H1 (cell line): ENCODE data around the gene ITPK1. TPM values are rescaled to one million over a fixed set of nuclear protein-coding genes. Genes with fewer than 3 reads are reported as not detected.

Source experiments
- CTCF ChIA-PET: fragments of 300-600 bp; sonication (Branson Sonifier 250); formaldehyde crosslinking; loops from one replicate; lab custom pipeline; 2021; ENCODE audit not compliant: partially characterized antibody; lab: Charles Lee
- POLR2A ChIA-PET: fragments of 300-600 bp; sonication (Branson Sonifier 250); formaldehyde crosslinking; loops from one replicate; lab custom pipeline; 2021; ENCODE audit warnings: inconsistent platforms; ENCODE audit not compliant: partially characterized antibody; lab: Charles Lee
- DNase-seq, 2 experiments: peaks; one replicate each; pipeline versions ENCODE4 v3.0.0 to v3.0.0-alpha.2; 2010 to 2022; ENCODE audit warnings: low spot score in 2 of 2, low read depth in 1 of 2, mixed read lengths in 1 of 2
- FAIRE-seq: peaks from 2 replicates; lab custom pipeline; 2011; peaks lifted over from hg19 to GRCh38; lab: Jason Lieb, UNC
- H2AFZ ChIP-seq: 2 replicates; pipeline ENCODE4 v1.8.1; 2012; ENCODE audit warnings: low read length, inconsistent platforms
- H2AK5ac ChIP-seq: 2 replicates; pipeline ENCODE4 v1.6.1; 2013; ENCODE audit warnings: low read depth, low read length
- H2BK120ac ChIP-seq: replicated peaks from 2 replicates; pipeline ENCODE3; 2013; ENCODE audit warnings: low read depth, low read length, inconsistent platforms
- H2BK12ac ChIP-seq: 2 replicates; pipeline ENCODE4 v1.6.1; 2013; ENCODE audit warnings: low read depth, low read length
- H2BK15ac ChIP-seq: 2 replicates; pipeline ENCODE4 v1.6.1; 2013; ENCODE audit warnings: low read length
- H2BK20ac ChIP-seq: 2 replicates; pipeline ENCODE4 v1.6.1; 2013; ENCODE audit warnings: low read length
- H2BK5ac ChIP-seq: 2 replicates; pipeline ENCODE4 v1.6.1; 2013; ENCODE audit warnings: low read depth, low read length
- H3K14ac ChIP-seq: 2 replicates; pipeline ENCODE4 v1.6.1; 2013; ENCODE audit warnings: inconsistent platforms; ENCODE audit not compliant: insufficient read length
- H3K18ac ChIP-seq: 2 replicates; pipeline ENCODE4 v1.6.1; 2013; ENCODE audit warnings: low read length; ENCODE audit errors: extremely low read depth
- H3K23ac ChIP-seq: 2 replicates; pipeline ENCODE4 v1.6.1; 2013; ENCODE audit warnings: inconsistent platforms; ENCODE audit not compliant: insufficient read length
- H3K23me2 ChIP-seq: 2 replicates; pipeline ENCODE4 v1.6.1; 2013; ENCODE audit warnings: low read depth, low read length
- H3K27ac ChIP-seq: 2 replicates; pipeline ENCODE4 v1.6.1; 2011; ENCODE audit warnings: low read depth, low read length, inconsistent platforms
- H3K27me3 ChIP-seq, 4 experiments: replicated peaks in 1 of 4; 1 replicate in 1 of 4; 2 replicates in 3 of 4; pipeline versions ENCODE4 v1.6.1 to v1.8.1; 2011 to 2013; ENCODE audit warnings: low read length in 3 of 4, mild to moderate bottlenecking in 3 of 4, inconsistent platforms in 2 of 4, mixed read lengths in 2 of 4, moderate library complexity in 1 of 4; ENCODE audit not compliant: control insufficient read depth in 3 of 4, insufficient read depth in 3 of 4; ENCODE audit errors: extremely low read depth in 1 of 4
- H3K36me3 ChIP-seq, 4 experiments: 2 replicates each; pipeline versions ENCODE4 v1.6.1 to v1.8.1; 2011 to 2013; ENCODE audit warnings: mild to moderate bottlenecking in 4 of 4, low read length in 3 of 4, moderate library complexity in 2 of 4, control low read depth in 1 of 4, inconsistent platforms in 1 of 4; ENCODE audit not compliant: insufficient read depth in 4 of 4, control insufficient read depth in 2 of 4
- H3K4ac ChIP-seq: replicated peaks from 2 replicates; pipeline ENCODE3; 2013; ENCODE audit warnings: low read length, low read depth, mixed read lengths, inconsistent platforms; ENCODE audit not compliant: insufficient read length
- H3K4me1 ChIP-seq, 4 experiments: replicated peaks in 1 of 4; 1 replicate in 1 of 4; 2 replicates in 3 of 4; pipeline versions ENCODE4 v1.6.1 to v1.8.1; 2011 to 2013; ENCODE audit warnings: low read length in 3 of 4, inconsistent platforms in 2 of 4, mixed read lengths in 1 of 4; ENCODE audit not compliant: insufficient read depth in 4 of 4, control insufficient read depth in 3 of 4
- H3K4me2 ChIP-seq, 2 experiments: 2 replicates each; pipeline versions ENCODE4 v1.6.1 to v1.8.1; 2011 to 2013; ENCODE audit warnings: low read depth in 2 of 2, low read length in 2 of 2, control low read depth in 1 of 2, inconsistent platforms in 1 of 2, mild to moderate bottlenecking in 1 of 2; ENCODE audit not compliant: insufficient read depth in 1 of 2
- H3K4me3 ChIP-seq, 4 experiments: fragments of 200-600, 300-600 bp in 1 of 4; sonication (generic), shearing (Covaris generic), sonication (Bioruptor Twin) in 1 of 4; 2 replicates each; pipeline versions ENCODE4 v1.5.1 to v1.8.1; 2011 to 2016; ENCODE audit warnings: low read length in 4 of 4, low read depth in 3 of 4, control low read depth in 2 of 4, inconsistent platforms in 2 of 4, mild to moderate bottlenecking in 2 of 4, mixed read lengths in 1 of 4, moderate library complexity in 1 of 4; ENCODE audit not compliant: insufficient read depth in 2 of 4; ENCODE audit errors: extremely low read depth in 1 of 4
- H3K56ac ChIP-seq: replicated peaks from 2 replicates; pipeline ENCODE3; 2013; ENCODE audit warnings: low read depth, mild to moderate bottlenecking, mixed read lengths, low read length, inconsistent platforms; ENCODE audit not compliant: insufficient read length
- H3K79me1 ChIP-seq: 2 replicates; pipeline ENCODE4 v1.6.1; 2013; ENCODE audit warnings: low read depth, low read length, control low read depth
- H3K79me2 ChIP-seq, 2 experiments: 2 replicates each; pipeline versions ENCODE4 v1.6.1 to v1.8.1; 2012 to 2013; ENCODE audit warnings: low read length in 2 of 2, mild to moderate bottlenecking in 2 of 2, inconsistent platforms in 1 of 2; ENCODE audit not compliant: insufficient read depth in 2 of 2, control insufficient read depth in 1 of 2
- H3K9ac ChIP-seq, 4 experiments: replicated peaks in 1 of 4; 1 replicate in 1 of 4; 2 replicates in 3 of 4; pipeline versions ENCODE4 v1.6.1 to v1.8.1; 2011 to 2013; ENCODE audit warnings: low read depth in 3 of 4, low read length in 3 of 4, control low read depth in 2 of 4, mild to moderate bottlenecking in 2 of 4, moderate library complexity in 2 of 4, inconsistent platforms in 1 of 4; ENCODE audit errors: extremely low read depth in 1 of 4
- H3K9me3 ChIP-seq, 2 experiments: 2 replicates each; pipeline versions ENCODE4 v1.6.1 to v1.8.1; 2012 to 2013; ENCODE audit warnings: mild to moderate bottlenecking in 2 of 2, moderate library complexity in 2 of 2, control low read depth in 1 of 2, inconsistent platforms in 1 of 2, low read depth in 1 of 2, low read length in 1 of 2, mixed read lengths in 1 of 2; ENCODE audit not compliant: insufficient read depth in 2 of 2
- H4K20me1 ChIP-seq, 2 experiments: replicated peaks in 1 of 2; 2 replicates each; pipeline versions ENCODE3 to v1.8.1; 2011 to 2013; ENCODE audit warnings: inconsistent platforms in 2 of 2, low read length in 2 of 2, mild to moderate bottlenecking in 1 of 2; ENCODE audit not compliant: insufficient read depth in 2 of 2, control insufficient read depth in 1 of 2
- H4K5ac ChIP-seq: 2 replicates; pipeline ENCODE4 v1.6.1; 2013; ENCODE audit warnings: low read length, low read depth, mixed read lengths, inconsistent platforms; ENCODE audit not compliant: insufficient read length
- H4K8ac ChIP-seq: 2 replicates; pipeline ENCODE4 v1.8.0; 2013; ENCODE audit warnings: mild to moderate bottlenecking, moderate library complexity, low read length, inconsistent platforms; ENCODE audit not compliant: insufficient read depth; ENCODE audit errors: extremely low read depth
- H4K91ac ChIP-seq: replicated peaks from 2 replicates; pipeline ENCODE3; 2013; ENCODE audit warnings: low read length, mixed read lengths, inconsistent platforms; ENCODE audit not compliant: insufficient read length
- EGR1 ChIP-seq: IDR thresholded peaks from 2 replicates; pipeline ENCODE4 v1.6.1; 2011; ENCODE audit warnings: low read depth, low read length, borderline replicate concordance
- EP300 ChIP-seq, 2 experiments: IDR thresholded peaks; 1 replicate in 1 of 2; 2 replicates in 1 of 2; pipeline ENCODE4 v1.6.1; 2011 to 2012; ENCODE audit warnings: low read depth in 2 of 2, low read length in 2 of 2, mild to moderate bottlenecking in 2 of 2, borderline replicate concordance in 1 of 2, inconsistent platforms in 1 of 2, moderate library complexity in 1 of 2
- EZH2 ChIP-seq: fragments of 200-600 bp; sonication (generic); IDR thresholded peaks from 2 replicates; pipeline ENCODE4 v1.7.1; 2012; ENCODE audit warnings: low read depth, mild to moderate bottlenecking, moderate library complexity, low read length, inconsistent platforms; ENCODE audit not compliant: severe bottlenecking
- GABPA ChIP-seq: IDR thresholded peaks from 2 replicates; pipeline ENCODE4 v1.6.1; 2011; ENCODE audit warnings: mild to moderate bottlenecking, low read length, moderate library complexity, borderline replicate concordance; ENCODE audit not compliant: insufficient read depth
- GTF2F1 ChIP-seq: IDR thresholded peaks from 2 replicates; pipeline ENCODE4 v1.6.1; 2012; ENCODE audit warnings: low read depth, low read length, improper control_type of control experiment, borderline replicate concordance
- HDAC2 ChIP-seq, 2 experiments: fragments of 300-600 bp in 1 of 2; sonication (generic) in 1 of 2; IDR thresholded peaks; 2 replicates each; pipeline ENCODE4 v1.6.1; 2011 to 2012; ENCODE audit warnings: low read depth in 2 of 2, low read length in 2 of 2, mild to moderate bottlenecking in 2 of 2, moderate library complexity in 2 of 2, borderline replicate concordance in 1 of 2, inconsistent platforms in 1 of 2
- HDAC6 ChIP-seq: IDR thresholded peaks from one replicate; pipeline ENCODE4 v1.7.1; 2012; ENCODE audit warnings: low read depth, mild to moderate bottlenecking, inconsistent platforms, low read length, moderate library complexity
- RXRA ChIP-seq: IDR thresholded peaks from 2 replicates; pipeline ENCODE4 v1.6.1; 2011; ENCODE audit warnings: low read depth, mild to moderate bottlenecking, low read length, moderate library complexity; ENCODE audit not compliant: insufficient read depth
- SAP30 ChIP-seq: fragments of 300-600 bp; sonication (generic); IDR thresholded peaks from 2 replicates; pipeline ENCODE4 v1.7.1; 2012; ENCODE audit warnings: low read length, moderate library complexity, mild to moderate bottlenecking, inconsistent platforms; ENCODE audit not compliant: insufficient read depth, insufficient replicate concordance
- SIN3A ChIP-seq, 2 experiments: IDR thresholded peaks in 1 of 2; conservative IDR thresholded peaks in 1 of 2; 2 replicates each; pipeline ENCODE4 v1.6.1; 2011 to 2012; ENCODE audit warnings: low read length in 2 of 2, improper control_type of control experiment in 1 of 2, low read depth in 1 of 2, mild to moderate bottlenecking in 1 of 2
- WGBS, 2 experiments: shearing (Covaris generic) in 1 of 2; methylation state at CpG; one replicate each; pipeline versions ENCODE4 v1.1.6 to v1.1.7; 2013 to 2015; ENCODE audit warnings: low lambda C conversion rate in 2 of 2, mixed read lengths in 2 of 2, inconsistent platforms in 1 of 2, low coverage in 1 of 2, missing lambda C conversion rate in 1 of 2; ENCODE audit not compliant: insufficient replicate concordance in 2 of 2, insufficient coverage in 1 of 2, insufficient read length in 1 of 2; ENCODE audit errors: extremely low coverage in 1 of 2, missing lambda C conversion rate in 1 of 2; 5-methylcytosine and 5-hydroxymethylcytosine counted together
- polyA plus RNA-seq, 7 experiments: library from polyadenylated mRNA; depleted of rRNA in 3 of 7; stranded (reverse) in 5 of 7; unstranded in 2 of 7; fragments of >200 nt in 5 of 7; fragments of 200-250 nt in 2 of 7; gene quantifications; 1 replicate in 5 of 7; 2 replicates in 1 of 7; 4 replicates in 1 of 7; pipeline versions ENCODE4 v1.2.1 to v1.2.3, GENCODE V29; 2011 to 2013; ENCODE audit warnings: missing spikeins in 2 of 7, mixed read lengths in 2 of 7
- total RNA-seq: library from RNA; stranded (reverse); fragmentation: NEBNext Ultra II Directional; extraction: Animal tissue kit (Norgen Biotek cat#: 25700); gene quantifications from 2 replicates; pipeline ENCODE4 v1.2.1, GENCODE V29; 2021

The ITPK1 gene
- total and polyA plus RNA-seq, 2 of the 8 experiments (the other 6 are each of a cell fraction or from before 2014, with no cell fraction given) = 108 to 143 TPM

DNA sequence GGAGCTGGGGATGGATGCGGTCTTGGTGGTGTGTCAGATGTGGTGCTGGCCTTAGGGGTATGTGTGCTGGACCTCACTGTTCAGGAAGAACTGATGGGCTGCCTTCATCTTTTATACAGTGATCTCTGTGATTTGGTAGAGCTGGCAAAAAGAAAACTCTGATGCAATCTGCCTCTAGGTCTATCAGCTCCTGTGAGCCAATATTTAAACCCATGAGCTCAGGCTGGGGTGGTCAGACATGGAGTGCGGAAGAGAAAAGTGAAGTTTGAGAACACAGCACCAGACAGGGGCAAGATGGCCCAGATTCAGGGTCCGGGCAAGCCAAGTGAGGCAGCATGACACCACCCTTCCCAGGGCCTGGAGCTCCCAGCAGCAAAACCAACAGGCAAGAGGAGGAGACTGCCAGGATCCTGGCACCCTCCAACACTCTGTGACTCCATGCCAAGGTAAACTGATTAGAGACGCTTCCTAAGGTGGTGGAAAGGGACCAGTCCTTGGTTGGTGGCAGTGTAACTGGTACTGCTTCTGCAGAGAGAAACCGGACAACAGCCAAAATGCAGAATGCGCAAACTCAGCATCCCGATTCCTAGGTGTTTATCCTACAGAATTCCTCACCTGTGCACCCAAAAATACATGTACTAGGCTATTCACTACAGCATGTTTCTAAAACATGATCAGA lies 110.5 kb downstream of the ITPK1 start:
- Histone ChIP-seq H3K9me3 (no peaks in the 10 kb centered on the region), H2AFZ (no peak overlapping the region), H3K79me1 (peaks cover 11% of the 10 kb centered on the region; the same call in 1 of the 2 replicates), H3K27ac (no peak overlapping the region), H3K23ac (no peak overlapping the region), H3K56ac (no peak overlapping the region), H3K4ac (no peak overlapping the region), H2BK15ac (no peak overlapping the region), H4K5ac (no peak overlapping the region), H4K91ac (no peak overlapping the region), H3K79me2 (peaks cover 0 to 61% of the 10 kb centered on the region in 2 experiments; a peak in 2 of 4 replicates), H3K36me3 (no peaks in the 10 kb centered on the region; a peak in 1 of 8 replicates), H4K20me1 (peaks cover 20 to 22% of the 10 kb centered on the region in 2 experiments), H3K23me2 (no peaks in the 10 kb centered on the region), H2AK5ac (no peak overlapping the region), H3K18ac (no peak overlapping the region), H2BK20ac (no peak overlapping the region), H2BK120ac (no peak overlapping the region), H3K4me1 (peaks cover 0 to 10% (median 4%) of the 10 kb centered on the region in 4 experiments; a peak in 5 of 7 replicates), H3K9ac (no peak overlapping the region), H2BK12ac (no peak overlapping the region), H3K14ac (no peak overlapping the region), H3K4me3 (no peak overlapping the region), H2BK5ac (no peak overlapping the region), H4K8ac (no peak overlapping the region; the same call in 1 of the 2 replicates), H3K27me3 (no peaks in the 10 kb centered on the region), H3K4me2 (no peak overlapping the region)
- ChIA-PET CTCF (interaction anchor here (0.5 to 2.3 kb wide), 12 partner anchors 8 to 945 kb away, joined by 3 to 6 read pairs (median 4); no protein-coding TSS in a partner anchor), POLR2A (interaction anchor here (0.6 kb wide), 1 partner anchor 308 kb away, joined by 3 read pairs; no protein-coding TSS in a partner anchor)
- DNase-seq = no peak
- FAIRE-seq = no peak
- 91% methylated on average over 7 of the region's 7 CpGs; no CpG with 5 or more reads in 1 of the 2 experiments for WGBS, 2 experiments
- no peak for TF ChIP-seq HDAC2 (IDR thresholded peaks at IDR 0.05; ENCODE audit: borderline replicate concordance in 1 of 2, low read depth in 2 of 2, low read length in 2 of 2)
- no peak for TF ChIP-seq SIN3A (conservative IDR thresholded peaks at IDR 0.05 in 1 of 2, IDR thresholded peaks at IDR 0.05 in 1 of 2; ENCODE audit: low read depth in 1 of 2, low read length in 2 of 2)
- no peak for TF ChIP-seq GABPA
- TF ChIP-seq EZH2 = no peak
- TF ChIP-seq EGR1 = no peak
- TF ChIP-seq RXRA = no peak
- no peak for TF ChIP-seq GTF2F1
- TF ChIP-seq EP300 (IDR thresholded peaks at IDR 0.05; ENCODE audit: borderline replicate concordance in 1 of 2, low read depth in 2 of 2, low read length in 2 of 2) = no peak
- TF ChIP-seq SAP30 = no peak
- TF ChIP-seq HDAC6 = no peak
